GM18873 (cell line): ENCODE data around the gene CAPN12.

Experiments used
- ATAC-seq: cut with Tn5 transposase; IDR thresholded peaks from one replicate; pipeline ENCODE4 v1.9.1; 2021; ENCODE audit warnings: mild to moderate bottlenecking, moderate library complexity, moderate number of reproducible peaks; ENCODE audit not compliant: unreplicated experiment, low FRiP score

CAPN12 gene

GRCh38 chr19:38713865-38714264 lies 30.4 kb downstream of the CAPN12 start:
- no peak for ATAC-seq

GRCh38 chr19:38713227-38713649 lies 31.0 kb downstream of the CAPN12 start:
- ATAC-seq: no peak

GRCh38 chr19:38712161-38712748 lies 32.0 kb downstream of the CAPN12 start:
- ATAC-seq: no peak

GRCh38 chr19:38711726-38712153 lies 32.5 kb downstream of the CAPN12 start:
- ATAC-seq: no peak

GRCh38 chr19:38710928-38711725 lies 33.1 kb downstream of the CAPN12 start:
- no peak for ATAC-seq

- ATAC-seq: no peak
Measured at GRCh38 chr19:38710416-38710702, 33.9 kb downstream of the CAPN12 start.

GRCh38 chr19:38709671-38710415 lies 34.4 kb downstream of the CAPN12 start:
- no peak for ATAC-seq

GRCh38 chr19:38709119-38709518 lies 35.2 kb downstream of the CAPN12 start:
- ATAC-seq: no peak

GRCh38 chr19:38708413-38709024 lies 35.8 kb downstream of the CAPN12 start:
- ATAC-seq: no peak

- no peak for ATAC-seq
Measured at GRCh38 chr19:38707512-38708114, 36.7 kb downstream of the CAPN12 start.

GRCh38 chr19:38706792-38707511 lies 37.3 kb downstream of the CAPN12 start:
- ATAC-seq: no peak

- no peak for ATAC-seq
Measured at GRCh38 chr19:38705197-38706019, 38.9 kb downstream of the CAPN12 start.

- ATAC-seq: no peak
Measured at GRCh38 chr19:38704488-38705026, 39.7 kb downstream of the CAPN12 start.

- ATAC-seq: no peak
Measured at GRCh38 chr19:38703509-38703908, 40.8 kb downstream of the CAPN12 start.

GRCh38 chr19:38702278-38702677 lies 42.0 kb downstream of the CAPN12 start:
- no peak for ATAC-seq

- ATAC-seq: no peak
Measured at GRCh38 chr19:38701455-38702063, 42.7 kb downstream of the CAPN12 start.

GRCh38 chr19:38700902-38701454 lies 43.3 kb downstream of the CAPN12 start:
- ATAC-seq: no peak

- ATAC-seq: no peak
Measured at GRCh38 chr19:38700350-38700901, 43.8 kb downstream of the CAPN12 start.
